Measurements from ENCODE around the gene THADA.

DNA sequence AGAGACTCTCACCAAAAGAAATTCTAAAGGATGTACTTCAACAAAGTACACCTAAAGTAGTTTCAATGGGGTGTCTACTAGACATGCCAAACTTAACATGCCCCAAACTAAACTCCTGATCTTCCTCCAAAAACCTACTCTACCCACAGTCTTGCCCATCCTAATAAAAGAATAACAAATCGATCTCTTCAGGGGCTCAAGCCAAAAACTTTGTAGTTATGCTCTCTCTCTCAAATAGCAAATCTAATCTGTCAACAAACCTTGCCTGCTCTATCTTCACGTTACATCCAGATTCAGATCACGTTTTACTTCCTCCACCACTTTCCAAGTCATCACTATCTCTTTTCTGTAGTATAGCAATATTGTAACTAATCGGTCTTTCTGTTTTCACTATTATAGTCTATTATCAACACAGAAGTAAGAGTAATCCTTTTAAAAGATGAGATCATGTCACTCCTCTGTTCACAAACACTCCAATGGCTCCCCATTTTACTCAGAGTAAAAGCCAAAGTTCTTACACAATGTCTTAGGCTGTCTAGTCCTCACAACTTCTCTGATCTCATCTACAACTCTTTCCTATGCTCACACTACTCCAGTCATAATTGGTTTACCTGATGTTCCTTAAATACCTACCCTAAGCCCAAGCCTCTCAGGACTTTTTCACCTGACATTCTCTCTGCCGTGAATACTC lies 79.9 kb downstream of the THADA start:
- TF ChIP-seq, protein P1, sequence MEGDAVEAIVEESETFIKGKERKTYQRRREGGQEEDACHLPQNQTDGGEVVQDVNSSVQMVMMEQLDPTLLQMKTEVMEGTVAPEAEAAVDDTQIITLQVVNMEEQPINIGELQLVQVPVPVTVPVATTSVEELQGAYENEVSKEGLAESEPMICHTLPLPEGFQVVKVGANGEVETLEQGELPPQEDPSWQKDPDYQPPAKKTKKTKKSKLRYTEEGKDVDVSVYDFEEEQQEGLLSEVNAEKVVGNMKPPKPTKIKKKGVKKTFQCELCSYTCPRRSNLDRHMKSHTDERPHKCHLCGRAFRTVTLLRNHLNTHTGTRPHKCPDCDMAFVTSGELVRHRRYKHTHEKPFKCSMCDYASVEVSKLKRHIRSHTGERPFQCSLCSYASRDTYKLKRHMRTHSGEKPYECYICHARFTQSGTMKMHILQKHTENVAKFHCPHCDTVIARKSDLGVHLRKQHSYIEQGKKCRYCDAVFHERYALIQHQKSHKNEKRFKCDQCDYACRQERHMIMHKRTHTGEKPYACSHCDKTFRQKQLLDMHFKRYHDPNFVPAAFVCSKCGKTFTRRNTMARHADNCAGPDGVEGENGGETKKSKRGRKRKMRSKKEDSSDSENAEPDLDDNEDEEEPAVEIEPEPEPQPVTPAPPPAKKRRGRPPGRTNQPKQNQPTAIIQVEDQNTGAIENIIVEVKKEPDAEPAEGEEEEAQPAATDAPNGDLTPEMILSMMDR (IDR thresholded peaks at IDR 0.05 in 8 of 11, conservative IDR thresholded peaks at IDR 0.05 in 3 of 11) = no peak
- TF ChIP-seq POLR2A (IDR thresholded peaks at IDR 0.05) = no peak
